HG03103 (cell line): ENCODE results near the gene RIPOR3.
"Not testable (repeated sequence)": the region's sequence is repeated elsewhere in the genome, so short reads cannot be mapped to it uniquely, and the experiment has no call there.

Experiments
- ATAC-seq: cut with Tn5 transposase; IDR thresholded peaks from one replicate; pipeline ENCODE4 v1.9.1; 2021; ENCODE audit warnings: low read depth; ENCODE audit not compliant: unreplicated experiment

Gene RIPOR3

DNA sequence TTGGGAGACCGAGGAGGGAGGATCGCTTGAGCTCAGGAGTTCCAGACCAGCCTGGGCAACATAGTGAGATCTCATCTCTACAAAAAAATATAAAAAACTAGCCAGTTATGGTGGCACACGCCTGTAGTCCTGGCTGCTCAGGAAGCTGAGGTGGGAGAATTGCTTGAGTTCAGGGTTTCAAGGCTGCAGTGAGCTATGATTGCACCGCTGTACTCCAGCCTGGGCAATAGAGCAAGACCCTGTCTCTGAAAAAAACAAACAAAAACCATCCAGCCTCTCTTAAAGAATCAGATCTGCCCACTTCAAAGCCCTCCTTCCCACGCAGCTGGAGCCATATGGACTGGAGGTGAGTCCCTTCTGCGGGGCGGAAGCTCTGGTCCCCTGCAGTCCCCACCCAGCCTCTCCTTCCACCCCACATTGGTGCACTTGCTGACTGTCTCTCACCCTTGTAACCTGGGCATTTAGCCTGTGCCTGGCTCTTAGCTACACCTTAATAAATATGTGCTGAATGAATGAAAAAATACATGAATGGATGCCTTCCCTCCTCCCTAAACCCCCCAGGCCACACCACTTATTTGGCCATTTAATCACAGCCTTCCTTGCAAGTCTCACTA lies 32.9 kb upstream of the RIPOR3 start:
- no peak for ATAC-seq

DNA sequence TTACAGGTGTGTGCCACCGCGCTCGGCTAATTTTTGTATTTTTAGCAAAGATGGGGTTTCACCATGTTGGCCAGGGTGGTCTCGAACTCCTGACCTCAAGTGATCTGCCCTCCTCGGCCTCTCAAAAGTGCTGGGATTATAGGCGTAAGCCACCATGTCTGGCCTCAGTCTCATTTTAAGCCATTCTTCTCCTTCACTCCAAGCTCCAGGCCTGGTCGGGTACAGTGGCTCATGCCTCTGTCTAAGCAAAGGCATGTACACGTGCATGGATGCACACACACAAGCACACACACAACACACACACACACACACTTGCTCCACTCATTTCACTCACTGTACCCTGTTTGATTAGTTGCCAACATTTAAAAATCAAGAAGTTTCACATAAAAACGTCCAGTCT lies 32.3 kb upstream of the RIPOR3 start:
- ATAC-seq, result no peak

DNA sequence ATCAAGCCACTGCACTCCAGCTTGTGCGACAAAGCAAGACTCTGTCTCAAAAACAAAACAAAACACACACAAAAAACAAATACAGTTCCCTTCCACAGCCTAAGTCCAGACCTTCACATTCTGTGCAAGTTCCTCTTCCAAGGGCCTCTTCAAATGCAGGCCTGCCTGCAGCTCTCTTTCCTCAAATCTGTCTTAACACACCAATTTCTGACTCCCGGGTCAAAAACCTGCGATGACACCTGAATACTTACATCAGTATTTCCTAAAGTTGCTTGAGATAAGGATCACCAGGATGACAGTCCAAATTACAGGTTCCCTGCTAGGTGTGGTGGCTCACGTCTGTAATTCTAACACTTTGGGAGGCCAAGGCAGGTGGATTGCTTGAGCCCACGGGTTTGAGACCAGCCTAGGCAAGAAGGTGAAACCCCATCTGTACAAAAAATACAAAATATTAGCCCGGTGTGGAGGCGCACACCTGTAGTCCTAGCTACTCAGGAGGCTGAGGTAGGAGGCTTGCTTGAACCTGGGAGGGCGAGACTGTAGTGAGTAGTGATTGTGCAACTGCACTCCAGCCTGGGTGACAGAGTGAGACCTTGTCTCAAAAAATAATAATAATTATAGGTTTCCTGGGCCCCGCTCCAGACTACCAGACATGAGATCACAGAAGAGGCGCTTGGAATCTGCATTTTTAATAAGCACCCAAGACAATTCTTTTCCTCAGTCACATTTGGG lies 31.2 kb upstream of the RIPOR3 start:
- ATAC-seq, result no peak

DNA sequence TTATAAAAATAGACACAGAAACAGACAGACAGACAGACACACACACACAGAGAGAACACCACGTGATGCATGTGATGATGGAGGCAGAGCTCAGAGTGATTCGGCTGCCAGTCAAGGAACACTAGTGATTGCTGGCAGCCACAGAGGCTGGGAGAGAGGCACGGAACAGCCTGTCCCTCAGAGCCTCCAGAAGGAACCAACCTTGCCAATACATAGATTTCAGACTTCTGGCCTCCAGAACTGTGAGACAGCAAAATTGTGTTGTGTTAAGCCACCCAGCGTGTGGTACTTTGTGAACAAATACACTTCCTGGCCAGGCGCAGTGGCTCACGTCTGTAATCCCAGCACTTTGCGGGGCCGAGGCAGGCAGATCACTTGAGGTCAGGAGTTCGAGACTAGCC lies 30.5 kb upstream of the RIPOR3 start:
- no peak for ATAC-seq

DNA sequence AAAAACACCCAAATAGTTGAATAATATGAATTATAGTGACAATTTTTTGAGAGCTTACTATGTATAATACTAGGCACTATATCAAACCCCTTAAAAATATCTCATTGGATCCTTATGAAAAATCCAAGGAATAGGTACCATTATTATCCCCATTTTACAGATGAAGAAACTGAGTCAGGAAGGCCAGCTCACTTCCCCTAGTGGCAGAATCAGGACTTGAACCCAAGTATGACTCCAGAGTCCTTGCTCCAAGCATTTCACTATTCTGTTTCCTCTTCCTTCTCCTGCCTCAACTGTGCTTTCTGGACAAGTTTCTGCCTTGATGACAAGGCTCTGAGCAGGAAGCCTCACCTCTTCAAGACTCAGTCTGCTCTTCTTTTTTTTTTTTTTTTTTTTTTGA lies 29.2 kb upstream of the RIPOR3 start:
- ATAC-seq, result no peak

DNA sequence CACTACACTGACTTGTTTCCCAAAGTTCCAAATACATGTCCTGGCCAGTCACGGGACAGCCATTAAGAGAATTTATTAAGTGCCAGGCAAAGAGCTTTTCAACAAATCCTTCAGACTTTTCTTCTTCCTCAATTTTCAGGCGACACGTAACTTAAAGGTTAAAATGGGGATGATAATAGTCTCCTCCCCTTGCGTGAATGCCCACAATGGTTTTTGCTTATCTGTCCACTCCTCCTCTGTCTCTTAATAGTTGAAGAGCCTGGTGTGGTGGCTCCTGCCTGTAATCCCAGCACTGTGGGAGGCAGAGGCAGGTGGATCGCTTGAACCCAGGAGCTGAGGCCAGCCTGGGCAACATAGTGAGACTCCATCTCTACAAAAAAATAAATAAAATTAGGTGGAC lies 28.7 kb upstream of the RIPOR3 start:
- no peak for ATAC-seq

DNA sequence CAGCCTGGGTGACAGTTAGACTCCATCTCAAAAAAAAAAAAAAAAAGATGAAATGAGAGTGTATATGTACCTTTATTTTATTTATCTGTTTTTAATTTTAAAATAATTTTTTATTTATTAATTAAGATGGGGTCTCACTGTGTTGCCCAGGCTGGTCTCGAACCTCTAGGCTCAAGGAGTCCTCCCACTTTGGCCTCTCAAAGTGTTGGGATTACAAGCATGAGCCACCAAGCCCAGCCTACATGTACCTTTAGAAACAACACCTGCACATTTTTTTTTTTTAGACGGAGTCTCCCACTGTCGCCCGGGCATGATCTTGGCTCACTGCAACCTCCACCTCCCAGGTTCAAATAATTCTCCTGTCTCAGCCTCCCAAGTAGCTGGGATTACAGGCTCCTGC lies 28.0 kb upstream of the RIPOR3 start:
- ATAC-seq, result no peak

DNA sequence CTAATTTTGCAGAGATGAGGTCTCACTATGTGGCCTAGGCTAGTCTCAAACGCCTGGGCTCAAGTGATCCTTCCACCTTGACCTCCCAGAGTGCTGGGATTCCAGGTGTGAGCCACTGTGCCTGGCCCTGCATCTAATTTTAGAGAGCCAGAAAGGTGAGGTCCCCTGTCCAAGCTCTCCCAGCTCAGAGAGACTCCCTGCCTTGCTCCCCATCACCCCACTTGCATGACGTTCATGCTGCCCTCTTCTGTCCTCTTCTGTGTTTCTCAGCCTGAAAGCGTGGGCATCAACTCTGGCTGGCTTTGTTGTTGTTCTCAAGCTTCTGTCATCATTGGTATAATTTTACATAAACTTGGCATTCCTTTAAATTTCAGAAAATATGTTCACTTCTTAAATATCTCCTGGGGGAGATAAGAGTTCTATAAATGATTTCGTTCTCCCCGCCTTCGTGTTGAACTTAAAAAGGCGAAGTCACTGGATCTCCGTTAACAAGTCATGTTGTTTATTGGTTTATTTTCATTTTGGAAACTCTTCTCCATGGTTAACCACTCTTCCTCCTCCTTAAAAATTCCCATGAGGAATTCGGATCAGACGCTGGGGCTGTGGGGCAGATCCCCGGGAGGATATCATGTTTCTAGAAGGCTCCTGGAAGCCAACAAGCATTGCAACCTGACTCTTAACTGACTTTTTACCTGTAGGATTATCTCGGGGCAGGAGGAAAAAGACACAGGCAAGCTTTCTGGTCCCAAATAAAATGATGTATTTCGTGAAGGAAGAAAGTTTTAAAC lies 26.8 kb upstream of the RIPOR3 start:
- no peak for ATAC-seq

DNA sequence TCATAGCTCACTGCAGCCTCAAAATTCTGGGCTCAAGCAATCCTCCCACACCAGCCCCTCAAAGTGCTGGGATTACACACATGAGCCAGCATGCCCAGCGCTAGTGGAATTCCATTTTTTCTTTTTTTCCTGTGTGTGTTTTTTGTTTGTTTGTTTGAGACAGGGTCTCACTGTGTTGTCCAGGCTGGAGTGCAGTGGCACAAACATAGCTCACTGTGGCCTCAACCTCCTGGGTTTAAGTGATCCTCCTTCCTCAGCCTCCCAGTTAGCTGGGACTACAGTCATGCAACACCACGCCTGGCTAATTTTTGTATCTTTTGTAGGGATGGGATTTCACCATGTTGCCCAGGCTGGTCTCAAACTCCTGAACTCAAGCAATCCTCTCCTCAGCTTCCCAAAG lies 26.0 kb upstream of the RIPOR3 start:
- no peak for ATAC-seq

DNA sequence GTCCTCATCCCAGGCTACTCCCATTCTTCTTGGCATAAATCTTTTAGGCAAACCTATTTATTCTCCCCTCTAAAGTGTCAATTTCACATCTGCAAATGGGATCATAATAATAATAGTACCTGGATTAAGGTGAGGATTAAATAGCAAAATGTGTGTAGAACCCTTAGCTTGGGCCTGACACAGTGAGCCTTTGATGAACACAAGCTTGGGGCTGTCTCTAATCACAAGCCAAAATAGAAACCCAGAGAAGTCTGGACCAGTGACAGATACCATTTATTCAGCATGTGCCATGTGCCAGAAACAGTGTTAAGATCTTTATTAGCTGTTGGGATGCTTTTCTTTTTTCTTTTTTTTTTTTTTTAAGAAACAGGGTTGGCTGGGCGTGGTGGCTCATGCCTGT lies 25.2 kb upstream of the RIPOR3 start:
- ATAC-seq, result no peak

DNA sequence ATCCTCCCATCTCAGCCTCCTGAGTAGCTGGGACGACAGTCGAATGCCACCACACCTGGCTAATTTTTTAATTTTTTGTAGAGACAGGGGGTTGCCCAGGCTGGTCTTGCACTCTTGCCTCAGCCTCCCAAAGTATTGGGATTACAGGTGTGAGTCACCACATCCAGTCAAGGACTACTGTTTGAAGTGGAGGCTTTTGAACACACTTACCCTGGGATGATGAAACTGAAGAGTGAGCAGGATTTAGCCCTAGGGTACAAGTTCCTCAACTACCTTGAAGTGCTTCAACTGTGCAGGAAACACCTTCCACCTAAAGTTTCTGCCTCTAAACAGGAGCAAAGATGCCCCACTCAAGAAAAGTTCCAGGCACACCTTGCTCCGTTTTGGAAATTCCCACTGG lies 24.4 kb upstream of the RIPOR3 start:
- ATAC-seq, result no peak

DNA sequence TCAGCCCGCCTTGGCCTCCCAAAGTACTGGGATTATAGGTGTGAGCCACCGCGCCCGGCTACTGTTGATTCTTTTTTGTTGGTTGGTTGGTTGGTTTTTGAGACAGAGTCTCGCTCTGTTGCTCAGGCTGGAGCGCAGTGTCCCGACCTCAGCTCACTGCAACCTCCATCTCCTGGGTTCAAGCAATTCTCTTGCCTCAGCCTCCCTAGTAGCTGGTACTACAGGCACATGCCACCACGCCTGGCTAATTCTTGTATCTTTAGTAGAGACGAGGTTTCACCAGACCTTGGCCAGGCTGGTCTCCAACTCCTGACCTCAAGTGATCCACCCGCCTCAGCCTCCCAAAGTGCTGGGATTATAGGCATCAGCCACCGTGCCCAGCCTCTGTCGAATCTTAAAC lies 23.1 kb upstream of the RIPOR3 start:
- ATAC-seq, result not testable (repeated sequence)

DNA sequence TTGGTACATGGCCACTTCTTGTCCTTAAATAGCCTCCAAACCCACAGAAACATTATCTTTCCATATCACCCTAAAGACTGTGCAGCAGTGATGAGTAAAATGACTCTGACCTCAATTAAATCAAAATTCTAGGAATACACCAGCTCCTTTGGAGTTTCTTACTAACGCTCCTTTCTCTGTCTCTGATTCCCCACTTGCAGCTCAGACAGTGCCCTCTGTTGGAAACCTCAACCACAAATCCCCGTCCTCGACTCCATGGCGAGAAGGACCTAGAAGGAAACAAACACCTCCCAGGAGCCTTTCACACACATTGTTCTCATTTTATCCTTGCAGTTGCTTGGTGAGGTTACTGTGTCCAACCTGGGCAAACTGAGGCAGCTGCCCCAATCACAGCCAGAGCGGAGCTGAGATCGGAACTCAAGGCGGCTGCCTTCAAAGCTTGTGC lies 22.3 kb upstream of the RIPOR3 start:
- ATAC-seq, result no peak

DNA sequence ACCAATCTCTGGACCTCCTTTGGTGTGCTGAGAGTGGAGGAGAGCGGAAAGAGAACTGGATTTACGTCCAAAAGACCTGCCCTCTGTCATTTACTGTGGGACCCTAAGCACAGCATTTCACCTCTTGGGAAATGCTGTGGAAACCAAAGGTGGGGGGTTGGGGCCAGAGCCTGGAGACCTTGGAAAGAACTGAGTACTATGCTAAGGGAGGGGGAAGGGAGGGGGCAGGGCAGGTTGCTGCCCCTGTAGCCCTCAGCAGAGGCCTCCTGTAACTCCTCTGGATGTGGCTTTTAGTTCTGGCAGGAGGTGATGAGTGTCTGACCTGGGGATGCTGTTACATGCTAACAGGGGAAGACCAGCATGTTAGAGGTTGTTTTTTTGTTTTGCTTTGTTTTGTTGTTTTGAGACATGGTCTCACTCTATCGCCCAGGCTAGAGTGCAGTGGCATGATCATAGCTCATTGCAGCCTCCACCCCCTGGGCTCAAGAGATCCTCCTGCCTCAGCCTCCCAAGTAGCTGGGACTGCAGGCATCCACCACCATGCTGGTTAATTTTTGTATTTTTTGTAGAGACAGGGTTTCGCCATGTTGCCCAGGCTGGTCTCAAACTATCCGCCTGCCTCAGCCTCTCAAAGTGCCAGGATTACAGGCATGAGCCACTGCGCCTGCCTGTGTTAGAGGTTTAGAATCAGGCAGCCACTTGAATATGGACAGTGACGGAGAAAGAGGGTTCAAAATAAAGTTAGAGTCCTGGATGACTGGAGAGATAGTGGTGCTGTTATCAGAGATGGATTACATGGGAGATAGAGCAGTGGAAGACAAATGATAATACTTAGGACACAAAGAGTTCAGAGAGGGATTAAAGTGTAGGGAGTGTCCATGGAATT lies 21.7 kb upstream of the RIPOR3 start:
- ATAC-seq, result no peak

DNA sequence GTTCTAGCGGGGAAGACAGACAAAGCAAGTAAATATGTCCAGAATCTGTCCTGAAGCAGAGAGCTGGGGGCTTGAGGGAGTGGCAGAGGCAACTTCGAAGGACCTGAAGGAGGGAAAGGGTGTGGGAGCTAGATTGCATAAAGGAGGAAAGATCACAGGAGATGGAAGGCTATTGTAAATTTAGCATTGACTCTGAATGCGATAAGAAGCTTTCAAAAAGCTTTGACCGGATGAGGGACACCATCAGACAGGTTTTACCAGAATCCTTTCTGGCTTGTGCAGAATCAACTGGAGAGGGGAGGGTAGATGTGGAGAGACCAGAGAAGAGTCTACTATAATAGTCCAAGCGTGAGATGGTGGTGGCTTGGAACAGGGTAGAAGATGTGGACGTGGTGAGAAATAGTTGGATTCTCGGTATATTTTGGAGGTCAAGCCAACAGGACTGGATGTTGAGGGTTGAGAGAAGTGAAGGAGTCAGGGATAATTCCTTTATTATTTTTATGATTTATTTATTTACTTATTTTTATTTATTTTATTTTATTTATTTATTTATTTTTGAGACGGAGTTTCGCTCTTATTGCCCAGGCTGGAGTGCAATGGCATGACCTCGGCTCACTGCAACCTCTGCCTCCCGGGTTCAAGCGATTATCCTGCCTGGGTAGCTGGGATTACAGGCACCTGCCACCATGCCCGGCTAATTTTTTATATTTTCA lies 19.9 kb upstream of the RIPOR3 start:
- ATAC-seq, result no peak

DNA sequence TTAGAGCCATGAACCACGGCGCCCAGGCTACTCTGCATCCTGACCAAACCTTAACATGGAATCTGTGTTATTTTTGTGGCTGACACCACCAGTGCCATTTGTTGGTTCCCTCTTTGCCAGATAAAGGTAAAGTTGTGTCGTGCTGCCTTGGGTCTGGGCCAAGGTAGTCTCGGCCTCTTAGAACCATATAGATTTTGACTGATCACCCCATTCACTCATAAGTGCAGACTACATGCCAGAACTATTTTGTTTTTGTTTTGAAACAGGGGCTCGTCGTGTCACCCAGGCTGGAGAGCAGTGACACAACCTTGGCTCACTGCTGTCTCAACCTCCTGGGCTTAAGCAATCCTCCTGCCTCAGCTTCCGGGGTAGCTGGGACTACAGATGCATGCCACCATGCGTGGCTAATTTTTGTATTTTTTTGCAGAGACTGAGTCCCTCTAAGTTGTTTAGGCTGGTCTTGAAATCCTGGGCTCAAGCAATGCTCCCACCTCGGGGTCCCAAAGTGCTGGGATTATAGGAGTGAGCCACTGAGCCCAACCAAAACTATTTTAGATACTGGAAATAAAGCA lies 19.2 kb upstream of the RIPOR3 start:
- no peak for ATAC-seq

DNA sequence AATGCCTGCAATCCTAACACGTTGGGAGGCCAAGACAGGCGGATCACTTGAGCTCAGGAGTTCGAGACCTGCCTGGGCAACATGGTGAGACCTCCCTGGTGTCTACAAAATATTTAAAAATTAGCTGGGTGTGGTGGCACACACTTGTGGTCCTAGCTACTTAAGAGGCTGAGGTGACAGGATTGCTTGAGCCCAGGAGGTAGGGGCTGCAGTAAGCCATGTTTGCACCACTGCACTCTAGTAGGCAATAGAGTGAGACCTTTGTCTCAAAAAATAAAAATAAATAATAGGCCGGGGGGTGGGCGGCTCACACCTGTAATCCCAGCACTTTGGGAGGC lies 18.3 kb upstream of the RIPOR3 start:
- no peak for ATAC-seq

DNA sequence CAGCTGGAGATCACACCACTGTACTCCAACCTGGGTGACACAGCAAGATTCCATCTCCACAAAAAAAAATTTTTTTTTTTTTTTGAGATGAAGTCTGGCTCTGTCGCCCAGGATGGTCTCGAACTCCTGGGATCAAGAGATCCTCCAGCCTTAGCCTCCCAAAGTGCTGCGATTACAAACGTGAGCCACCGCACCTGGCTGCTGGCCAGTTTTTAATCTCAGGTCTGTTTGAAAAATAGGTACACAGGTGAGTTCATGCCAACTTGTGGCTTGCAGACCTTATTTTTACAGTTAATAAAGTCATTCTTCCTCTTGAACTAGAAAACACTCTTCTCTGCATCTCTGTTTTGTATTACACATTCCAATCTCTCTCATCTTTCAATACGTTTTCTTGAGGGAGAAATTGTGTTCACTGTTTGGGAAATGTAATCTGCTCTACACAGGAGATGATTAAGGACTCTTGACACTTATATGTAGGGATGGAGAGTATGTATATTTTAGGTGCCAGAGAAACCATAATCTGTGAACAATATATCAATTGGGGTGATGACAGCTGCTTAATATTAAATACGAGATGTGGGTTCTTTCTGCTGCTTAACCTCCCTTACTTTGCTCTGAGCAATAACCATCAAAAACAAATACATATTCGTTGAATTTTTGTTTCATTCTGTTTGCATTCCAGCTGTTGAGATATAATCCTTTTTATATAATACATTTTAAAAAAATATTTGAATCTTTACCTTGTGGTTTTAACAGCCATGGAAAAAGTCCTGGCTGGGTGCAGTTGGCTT lies 17.7 kb upstream of the RIPOR3 start:
- no peak for ATAC-seq

DNA sequence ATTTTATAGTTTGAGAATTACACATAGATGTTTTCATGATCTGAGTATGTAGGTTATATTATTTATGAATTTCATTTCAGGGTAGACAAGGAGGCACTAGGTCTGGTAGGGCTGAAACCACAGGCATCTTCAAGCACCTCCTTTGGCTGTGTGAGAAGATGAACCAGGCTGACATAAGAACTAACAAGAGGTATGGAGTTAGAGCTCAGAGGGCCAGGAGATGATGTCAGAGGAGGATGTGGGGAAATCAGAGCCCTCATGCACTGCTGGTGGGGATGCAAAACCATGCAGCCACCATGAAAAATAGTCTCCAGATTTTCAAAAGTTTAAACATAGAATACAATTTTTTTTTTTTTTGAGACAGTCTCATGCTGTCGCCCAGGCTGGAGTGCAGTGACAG lies 13.6 kb upstream of the RIPOR3 start:
- ATAC-seq, result no peak
